Endodermal cell (in vitro differentiated cells): ENCODE measurements around the gene CD44. TPM values are rescaled to one million over a fixed set of nuclear protein-coding genes. Genes with fewer than 3 reads are reported as not detected.

ENCODE experiments used
- DNase-seq: peaks from one replicate; pipeline ENCODE4 v3.0.0-alpha.2; 2017
- H3K27ac ChIP-seq: 2 replicates; pipeline ENCODE4 v1.5.1; 2013; ENCODE audit warnings: mild to moderate bottlenecking, low read depth, low read length, moderate library complexity
- H3K27me3 ChIP-seq: 2 replicates; pipeline ENCODE4 v1.6.1; 2013; ENCODE audit warnings: mild to moderate bottlenecking, low read length, moderate library complexity; ENCODE audit not compliant: insufficient read depth, control insufficient read depth, poor library complexity, severe bottlenecking
- H3K36me3 ChIP-seq: 2 replicates; pipeline ENCODE4 v1.7.0; 2013; ENCODE audit warnings: mild to moderate bottlenecking, low read length, moderate library complexity; ENCODE audit not compliant: control insufficient read depth, insufficient read depth
- H3K4me1 ChIP-seq: one replicate; pipeline ENCODE4 v1.7.0; 2013; ENCODE audit warnings: low read length; ENCODE audit not compliant: control insufficient read depth, insufficient read depth
- H3K4me3 ChIP-seq: 2 replicates; pipeline ENCODE4 v1.5.1; 2013; ENCODE audit warnings: mild to moderate bottlenecking, low read length, moderate library complexity
- H3K9ac ChIP-seq: 2 replicates; pipeline ENCODE4 v1.6.1; 2013; ENCODE audit warnings: mild to moderate bottlenecking, low read length, moderate library complexity; ENCODE audit not compliant: poor library complexity, severe bottlenecking; ENCODE audit errors: extremely low read depth
- H3K9me3 ChIP-seq: 2 replicates; pipeline ENCODE4 v1.6.1; 2013; ENCODE audit warnings: mild to moderate bottlenecking, low read length, moderate library complexity; ENCODE audit not compliant: control insufficient read depth
- H3K27ac Mint-ChIP-seq: 2 replicates; pipeline ENCODE4 v1.8.0; 2020; ENCODE audit warnings: mixed read lengths
- H3K27me3 Mint-ChIP-seq: 2 replicates; pipeline ENCODE4 v1.8.0; 2021; ENCODE audit warnings: mild to moderate bottlenecking, mixed read lengths; ENCODE audit not compliant: insufficient read depth
- H3K36me3 Mint-ChIP-seq: 2 replicates; pipeline ENCODE4 v1.8.0; 2020; ENCODE audit warnings: low read depth, mixed read lengths
- H3K4me1 Mint-ChIP-seq: 2 replicates; pipeline ENCODE4 v1.8.0; 2020; ENCODE audit warnings: mixed read lengths
- H3K4me3 Mint-ChIP-seq: 2 replicates; pipeline ENCODE4 v1.8.0; 2020; ENCODE audit warnings: mild to moderate bottlenecking, moderate library complexity, mixed read lengths
- H3K9me3 Mint-ChIP-seq: 2 replicates; pipeline ENCODE4 v1.8.0; 2020; ENCODE audit warnings: mild to moderate bottlenecking, mixed read lengths
- WGBS, 2 experiments: methylation state at CpG; one replicate each; pipeline versions ENCODE4 v1.1.5 to v1.1.7; 2013; ENCODE audit warnings: missing lambda C conversion rate in 2 of 2, mixed read lengths in 1 of 2; ENCODE audit not compliant: insufficient coverage in 1 of 2, insufficient read length in 1 of 2; 5-methylcytosine and 5-hydroxymethylcytosine counted together
- total RNA-seq, 2 donors: library from RNA; stranded (reverse); fragmentation: NEBNext Ultra II Directional in 1 of 2; extraction: Animal tissue kit (Norgen Biotek cat#: 25700) in 1 of 2; gene quantifications; 2 replicates in 1 of 2; 3 replicates in 1 of 2; pipeline ENCODE4 v1.2.1, GENCODE V29; 2021
- TF ChIP-seq, protein P1 (sequence below): fragments of 200-600 bp; sonication (generic); conservative IDR thresholded peaks from 2 replicates; pipeline ENCODE4 v1.5.0; 2021; ENCODE audit warnings: antibody characterized with exemption, mild to moderate bottlenecking

Gene CD44
- total RNA-seq, 2 donors from 2014 or later = 1.2 to 4.6 TPM

DNA sequence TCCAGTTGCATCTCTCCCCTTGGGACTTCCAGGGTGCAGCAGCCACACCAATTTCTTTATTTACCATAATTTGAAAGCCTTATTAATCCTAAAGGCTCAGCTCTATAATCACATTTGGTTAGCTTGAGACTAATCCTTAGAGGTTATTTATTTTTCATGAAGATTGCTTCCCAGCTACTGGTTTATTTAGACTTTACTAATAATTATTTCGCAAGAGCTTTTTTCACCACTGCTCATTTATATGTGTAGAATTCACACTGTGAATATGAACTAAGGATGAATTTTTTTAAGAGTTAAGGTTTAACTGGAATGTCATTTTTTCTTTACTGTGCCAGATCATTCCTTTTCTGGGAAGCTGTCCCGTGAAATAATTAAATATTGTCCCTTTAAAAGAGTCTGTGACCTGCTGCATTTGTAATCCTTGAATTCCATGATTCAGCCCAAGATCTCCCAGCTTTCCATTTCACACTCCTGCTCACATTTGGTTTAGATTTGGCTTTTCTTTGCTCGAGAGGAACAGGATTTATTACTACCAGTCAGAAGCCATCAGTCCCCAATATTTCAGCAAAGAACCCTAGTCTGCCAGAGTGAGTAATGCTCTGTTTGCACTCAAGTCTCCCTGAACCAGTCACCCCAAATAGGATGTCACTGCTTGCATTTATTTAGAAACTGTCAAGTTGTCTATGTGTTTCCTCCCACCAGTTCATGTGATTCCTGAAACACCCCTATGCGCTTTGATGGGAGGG is 4.4 kb upstream of the CD44 start:
- no peaks in the 10 kb centered on the region for H3K36me3 ChIP-seq
- Mint-ChIP-seq H3K36me3 (no peaks in the 10 kb centered on the region), H3K4me1 (peaks cover 5% of the 10 kb centered on the region), H3K27me3 (peaks cover 67% of the 10 kb centered on the region), H3K4me3 (no peak overlapping the region), H3K9me3 (no peaks in the 10 kb centered on the region), H3K27ac (no peak overlapping the region)
- H3K27me3 ChIP-seq = peaks cover 43% of the 10 kb centered on the region
- no peak for DNase-seq
- 92 to 94% methylated on average over 2 to 3 of the region's 4 CpGs for WGBS, 2 experiments
- no peak overlapping the region for H3K9ac ChIP-seq
- TF ChIP-seq, protein P1, sequence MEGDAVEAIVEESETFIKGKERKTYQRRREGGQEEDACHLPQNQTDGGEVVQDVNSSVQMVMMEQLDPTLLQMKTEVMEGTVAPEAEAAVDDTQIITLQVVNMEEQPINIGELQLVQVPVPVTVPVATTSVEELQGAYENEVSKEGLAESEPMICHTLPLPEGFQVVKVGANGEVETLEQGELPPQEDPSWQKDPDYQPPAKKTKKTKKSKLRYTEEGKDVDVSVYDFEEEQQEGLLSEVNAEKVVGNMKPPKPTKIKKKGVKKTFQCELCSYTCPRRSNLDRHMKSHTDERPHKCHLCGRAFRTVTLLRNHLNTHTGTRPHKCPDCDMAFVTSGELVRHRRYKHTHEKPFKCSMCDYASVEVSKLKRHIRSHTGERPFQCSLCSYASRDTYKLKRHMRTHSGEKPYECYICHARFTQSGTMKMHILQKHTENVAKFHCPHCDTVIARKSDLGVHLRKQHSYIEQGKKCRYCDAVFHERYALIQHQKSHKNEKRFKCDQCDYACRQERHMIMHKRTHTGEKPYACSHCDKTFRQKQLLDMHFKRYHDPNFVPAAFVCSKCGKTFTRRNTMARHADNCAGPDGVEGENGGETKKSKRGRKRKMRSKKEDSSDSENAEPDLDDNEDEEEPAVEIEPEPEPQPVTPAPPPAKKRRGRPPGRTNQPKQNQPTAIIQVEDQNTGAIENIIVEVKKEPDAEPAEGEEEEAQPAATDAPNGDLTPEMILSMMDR = no peak
- H3K9me3 ChIP-seq = no peaks in the 10 kb centered on the region
- H3K4me3 ChIP-seq = no peak overlapping the region
- H3K27ac ChIP-seq = no peak overlapping the region
- no peaks in the 10 kb centered on the region for H3K4me1 ChIP-seq

DNA sequence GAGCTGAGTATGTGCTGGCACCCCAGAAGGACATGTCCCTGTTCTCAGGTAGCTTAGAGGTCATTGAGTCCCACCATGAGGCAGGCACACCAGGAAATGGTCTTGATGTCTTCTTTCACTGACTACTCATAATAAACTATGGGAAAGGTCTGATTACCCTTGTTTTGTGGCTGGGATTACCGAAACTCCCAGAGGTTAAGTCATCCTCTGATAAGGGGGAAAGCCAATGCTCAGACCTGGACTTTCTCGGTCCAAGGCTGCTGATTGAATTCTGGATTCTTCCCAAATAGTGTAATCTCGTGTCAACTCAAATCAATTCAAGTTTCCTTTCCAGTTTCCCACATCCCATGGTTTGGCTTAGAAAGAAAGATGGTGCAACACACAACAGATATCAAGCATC is 3.7 kb upstream of the CD44 start:
- no peaks in the 10 kb centered on the region for H3K9me3 Mint-ChIP-seq
- peaks cover 74% of the 10 kb centered on the region for H3K27me3 Mint-ChIP-seq

DNA sequence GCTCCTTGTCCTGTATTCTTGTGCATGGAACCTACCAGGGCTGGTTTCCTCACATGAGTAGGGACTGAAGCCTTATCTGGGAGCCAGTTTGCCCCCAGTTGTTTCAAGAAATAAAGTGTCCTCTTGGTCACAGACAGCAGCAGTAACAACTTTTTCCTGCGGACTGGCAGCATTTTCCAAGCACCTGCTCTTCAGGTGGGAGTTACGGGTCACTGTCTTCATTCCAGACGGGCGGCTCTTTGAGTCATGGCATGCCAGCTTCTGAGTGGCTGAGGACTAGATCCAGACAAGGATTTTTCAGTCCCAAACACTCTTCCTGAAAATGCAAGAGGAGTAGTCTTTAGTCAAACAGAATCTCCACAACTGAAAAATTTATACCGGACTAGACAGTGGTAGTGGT is 2.7 kb upstream of the CD44 start:
- H3K4me3 Mint-ChIP-seq = no peak overlapping the region
- H3K36me3 Mint-ChIP-seq = no peaks in the 10 kb centered on the region
- no peak overlapping the region for H3K9ac ChIP-seq
- H3K27me3 Mint-ChIP-seq = peaks cover 84% of the 10 kb centered on the region
- H3K9me3 ChIP-seq = no peaks in the 10 kb centered on the region
- TF ChIP-seq, protein P1 = no peak
- peaks cover 6% of the 10 kb centered on the region for H3K4me1 Mint-ChIP-seq
- WGBS, 2 experiments = 91 to 94% methylated on average over 4 to 5 of the region's 5 CpGs
- DNase-seq = no peak
- H3K4me3 ChIP-seq = no peak overlapping the region
- H3K36me3 ChIP-seq = no peaks in the 10 kb centered on the region
- no peaks in the 10 kb centered on the region for H3K4me1 ChIP-seq
- H3K27ac Mint-ChIP-seq = no peak overlapping the region
- H3K27me3 ChIP-seq = peaks cover 61% of the 10 kb centered on the region
- no peak overlapping the region for H3K27ac ChIP-seq
- no peaks in the 10 kb centered on the region for H3K9me3 Mint-ChIP-seq

More for the DNA sequence above, 3.7 kb upstream of the CD44 start:
- no peak overlapping the region for H3K4me3 ChIP-seq
- H3K27ac Mint-ChIP-seq = no peak overlapping the region
- DNase-seq = no peak
- H3K9ac ChIP-seq = no peak overlapping the region
- no peaks in the 10 kb centered on the region for H3K36me3 Mint-ChIP-seq
- no peaks in the 10 kb centered on the region for H3K9me3 ChIP-seq
- peaks cover 6% of the 10 kb centered on the region for H3K4me1 Mint-ChIP-seq
- 95 to 100% methylated on average over 1 to 3 of the region's 3 CpGs for WGBS, 2 experiments
- H3K4me1 ChIP-seq = no peaks in the 10 kb centered on the region
- H3K27ac ChIP-seq = no peak overlapping the region
- H3K36me3 ChIP-seq = no peaks in the 10 kb centered on the region
- H3K27me3 ChIP-seq = peaks cover 50% of the 10 kb centered on the region
- TF ChIP-seq, protein P1 = no peak
- no peak overlapping the region for H3K4me3 Mint-ChIP-seq
